B cell (primary cell): ENCODE measurements around the gene RRP1. TPM values are rescaled to one million over a fixed set of nuclear protein-coding genes. Genes with fewer than 3 reads are reported as not detected.

Experiments used
- ATAC-seq: fragments of 200-7000 bp; cut with Tn5 transposase; one replicate; pipeline ENCODE4 v1.10.0; 2021; ENCODE audit warnings: low read depth, mild to moderate bottlenecking, moderate number of reproducible peaks, moderate library complexity
- CTCF ChIA-PET: fragments of 350-600 bp; sonication (Branson Sonifier 250); formaldehyde crosslinking; loops from one replicate; lab custom pipeline; 2021; ENCODE audit warnings: antibody characterized with exemption, inconsistent platforms; lab: Charles Lee
- POLR2A ChIA-PET: fragments of 350-600 bp; sonication (Branson Sonifier 250); formaldehyde crosslinking; loops from one replicate; lab custom pipeline; 2021; ENCODE audit warnings: antibody characterized with exemption; lab: Charles Lee
- DNase-seq: peaks from one replicate; pipeline ENCODE4 v3.0.0; 2013
- H2AFZ ChIP-seq: 2 replicates; pipeline ENCODE4 v1.6.1; 2012; ENCODE audit warnings: mild to moderate bottlenecking, low read depth, low read length; ENCODE audit not compliant: insufficient read depth, poor library complexity, severe bottlenecking
- H3K27ac ChIP-seq, 2 donors: 1 replicate in 1 of 2; 2 replicates in 1 of 2; pipeline ENCODE4 v1.5.1; 2012 to 2013; ENCODE audit warnings: low read length in 2 of 2, mild to moderate bottlenecking in 2 of 2, moderate library complexity in 1 of 2
- H3K27me3 ChIP-seq, 4 experiments: fragments of 200-600 bp in 1 of 4; sonication (generic) in 1 of 4; replicated peaks in 1 of 4; 1 replicate in 2 of 4; 2 replicates in 2 of 4; pipeline versions ENCODE4 v1.6.1 to v1.7.0; 2013 to 2016; ENCODE audit warnings: low read length in 3 of 4, mild to moderate bottlenecking in 2 of 4, mixed read lengths in 1 of 4, moderate library complexity in 1 of 4; ENCODE audit not compliant: insufficient read depth in 4 of 4, control insufficient read depth in 3 of 4; ENCODE audit errors: control extremely low read depth in 1 of 4
- H3K36me3 ChIP-seq, 2 experiments: replicated peaks in 1 of 2; 1 replicate in 1 of 2; 2 replicates in 1 of 2; pipeline versions ENCODE4 v1.6.1 to v1.7.1; 2013; ENCODE audit warnings: low read length in 1 of 2; ENCODE audit not compliant: insufficient read depth in 2 of 2, control insufficient read depth in 1 of 2; ENCODE audit errors: control extremely low read depth in 1 of 2, extremely low read depth in 1 of 2
- H3K4me1 ChIP-seq, 2 donors: fragments of 200-600 bp in 1 of 2; sonication (generic) in 1 of 2; 1 replicate in 1 of 2; 2 replicates in 1 of 2; pipeline versions ENCODE4 v1.5.1 to v1.6.1; 2013 to 2017; ENCODE audit warnings: low read length in 2 of 2; ENCODE audit not compliant: control insufficient read depth in 2 of 2, insufficient read depth in 2 of 2
- H3K4me2 ChIP-seq: replicated peaks from 2 replicates; pipeline ENCODE3; 2012; ENCODE audit warnings: mild to moderate bottlenecking, low read depth, low read length; ENCODE audit not compliant: poor library complexity, severe bottlenecking
- H3K4me3 ChIP-seq, 5 experiments: fragments of 200-600 bp in 1 of 5; sonication (generic) in 1 of 5; 1 replicate in 3 of 5; 2 replicates in 2 of 5; pipeline versions ENCODE4 v1.5.1 to v1.7.0; 2011 to 2016; ENCODE audit warnings: low read length in 4 of 5, mild to moderate bottlenecking in 4 of 5, low read depth in 2 of 5, control low read depth in 1 of 5, moderate library complexity in 1 of 5; ENCODE audit not compliant: insufficient read depth in 1 of 5; ENCODE audit errors: control extremely low read depth in 1 of 5, extremely low read depth in 1 of 5
- H3K79me2 ChIP-seq: fragments of 200-600 bp; sonication (generic); one replicate; pipeline ENCODE4 v1.6.0; 2016; ENCODE audit warnings: low read length; ENCODE audit not compliant: control insufficient read depth, insufficient read depth
- H3K9ac ChIP-seq: fragments of 200-600 bp; sonication (generic); 2 replicates; pipeline ENCODE4 v1.6.1; 2017; ENCODE audit warnings: mild to moderate bottlenecking, low read length, moderate library complexity
- H3K9me3 ChIP-seq, 3 donors: one replicate each; pipeline versions ENCODE4 v1.6.1 to v1.7.1; 2013; ENCODE audit warnings: low read length in 2 of 3; ENCODE audit not compliant: control insufficient read depth in 2 of 3, insufficient read depth in 1 of 3; ENCODE audit errors: control extremely low read depth in 1 of 3
- H4K20me1 ChIP-seq: 2 replicates; pipeline ENCODE4 v1.6.0; 2012; ENCODE audit warnings: mild to moderate bottlenecking, low read length; ENCODE audit not compliant: insufficient read depth, control insufficient read depth, poor library complexity, severe bottlenecking
- H3K27ac Mint-ChIP-seq: one replicate; pipeline ENCODE4 v1.8.0; 2021; ENCODE audit warnings: mixed read lengths
- H3K27me3 Mint-ChIP-seq: one replicate; pipeline ENCODE4 v1.8.0; 2021; ENCODE audit warnings: mixed read lengths
- H3K4me1 Mint-ChIP-seq: one replicate; pipeline ENCODE4 v1.8.0; 2021; ENCODE audit warnings: mixed read lengths
- H3K4me3 Mint-ChIP-seq: one replicate; pipeline ENCODE4 v1.8.0; 2021; ENCODE audit warnings: mixed read lengths
- H3K9me3 Mint-ChIP-seq: one replicate; pipeline ENCODE4 v1.8.0; 2022; ENCODE audit warnings: mixed read lengths; ENCODE audit not compliant: insufficient read depth
- EZH2 ChIP-seq: IDR thresholded peaks from 2 replicates; pipeline ENCODE4 v1.6.1; 2012; ENCODE audit warnings: borderline replicate concordance, low read depth, mild to moderate bottlenecking, moderate library complexity, low read length; ENCODE audit not compliant: insufficient read depth, poor library complexity, severe bottlenecking
- WGBS: methylation state at CpG from one replicate; pipeline ENCODE4 v1.1.5; 2013; ENCODE audit warnings: missing lambda C conversion rate; ENCODE audit not compliant: insufficient coverage; 5-methylcytosine and 5-hydroxymethylcytosine counted together
- intact Hi-C: fragments of 100-400 bp; cut with micrococcal nuclease; formaldehyde crosslinking; loops from one replicate; pipeline ENCODE4 v1.10.0; 2022
- polyA plus RNA-seq: library from polyadenylated mRNA; depleted of rRNA; stranded (reverse); fragments of >200 nt; gene quantifications from 2 replicates; pipeline ENCODE4 v1.2.3, GENCODE V29; 2012
- total RNA-seq, 2 donors: library from RNA; stranded (reverse); fragments of 120-200 nt in 1 of 2; gene quantifications; 1 replicate in 1 of 2; 2 replicates in 1 of 2; pipeline versions ENCODE4 v1.2.3 to v1.2.4, GENCODE V29; 2013 to 2022
- TF ChIP-seq, protein P1 (sequence below): fragments of 200-600 bp; IDR thresholded peaks from one replicate; pipeline ENCODE4 v1.8.0; 2022; ENCODE audit warnings: antibody characterized with exemption, mild to moderate bottlenecking

RRP1 gene
- total and polyA plus RNA-seq, 2 donors (not counting 1 experiment from before 2014, with no cell fraction given) = 9.6 to 27.8 TPM

DNA sequence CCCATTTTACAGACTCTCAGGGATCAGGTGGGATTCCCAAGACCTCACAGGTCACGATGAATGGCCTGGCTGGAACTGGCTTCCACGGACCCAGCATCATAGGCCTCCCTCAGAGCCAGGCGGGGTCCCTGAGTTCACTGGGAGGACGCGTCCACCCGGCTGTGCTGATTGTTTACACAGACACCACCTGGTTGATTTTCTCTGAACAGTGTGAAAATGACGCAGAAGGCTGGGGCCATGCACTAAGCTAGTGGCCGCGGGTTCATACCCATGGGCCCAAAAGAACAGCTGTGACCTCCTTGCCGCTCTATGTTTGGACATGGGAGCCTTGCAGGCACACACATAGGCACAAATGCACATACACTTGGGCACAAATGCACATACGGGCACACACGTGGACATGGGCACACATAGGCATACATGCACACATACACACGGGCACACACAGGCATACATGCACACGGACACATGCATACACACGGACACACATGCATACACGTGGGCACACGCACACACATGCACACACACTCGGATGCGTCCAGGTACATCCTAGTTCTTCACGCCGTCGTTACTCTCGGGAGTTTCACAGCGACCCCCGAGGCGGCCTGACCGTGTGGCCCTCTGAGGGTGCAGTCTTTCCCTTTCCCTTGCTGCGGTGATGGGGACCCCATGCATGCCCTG lies 36.5 kb upstream of the RRP1 start:
- Mint-ChIP-seq H3K9me3 (no peaks in the 10 kb centered on the region), H3K4me3 (no peak overlapping the region), H3K4me1 (no peaks in the 10 kb centered on the region), H3K27me3 (no peaks in the 10 kb centered on the region), H3K27ac (no peak overlapping the region)
- Histone ChIP-seq H3K79me2 (no peaks in the 10 kb centered on the region), H3K36me3 (peaks cover 0 to 34% of the 10 kb centered on the region in 2 experiments), H3K4me2 (no peak overlapping the region), H3K9me3 (peaks cover 0 to 8% (median 0%) of the 10 kb centered on the region in 3 donors), H2AFZ (no peak overlapping the region), H3K27me3 (no peaks in the 10 kb centered on the region), H4K20me1 (no peaks in the 10 kb centered on the region), H3K4me3 (no peak overlapping the region), H3K4me1 (no peaks in the 10 kb centered on the region), H3K27ac (no peak overlapping the region), H3K9ac (no peak overlapping the region)
- TF ChIP-seq, protein P1, sequence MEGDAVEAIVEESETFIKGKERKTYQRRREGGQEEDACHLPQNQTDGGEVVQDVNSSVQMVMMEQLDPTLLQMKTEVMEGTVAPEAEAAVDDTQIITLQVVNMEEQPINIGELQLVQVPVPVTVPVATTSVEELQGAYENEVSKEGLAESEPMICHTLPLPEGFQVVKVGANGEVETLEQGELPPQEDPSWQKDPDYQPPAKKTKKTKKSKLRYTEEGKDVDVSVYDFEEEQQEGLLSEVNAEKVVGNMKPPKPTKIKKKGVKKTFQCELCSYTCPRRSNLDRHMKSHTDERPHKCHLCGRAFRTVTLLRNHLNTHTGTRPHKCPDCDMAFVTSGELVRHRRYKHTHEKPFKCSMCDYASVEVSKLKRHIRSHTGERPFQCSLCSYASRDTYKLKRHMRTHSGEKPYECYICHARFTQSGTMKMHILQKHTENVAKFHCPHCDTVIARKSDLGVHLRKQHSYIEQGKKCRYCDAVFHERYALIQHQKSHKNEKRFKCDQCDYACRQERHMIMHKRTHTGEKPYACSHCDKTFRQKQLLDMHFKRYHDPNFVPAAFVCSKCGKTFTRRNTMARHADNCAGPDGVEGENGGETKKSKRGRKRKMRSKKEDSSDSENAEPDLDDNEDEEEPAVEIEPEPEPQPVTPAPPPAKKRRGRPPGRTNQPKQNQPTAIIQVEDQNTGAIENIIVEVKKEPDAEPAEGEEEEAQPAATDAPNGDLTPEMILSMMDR = no peak
- TF ChIP-seq EZH2 = no peak
- ATAC-seq (no peak), DNase-seq (no peak)
- POLR2A ChIA-PET = no interaction called here
- 98% methylated on average over 28 of the region's 28 CpGs for WGBS
- intact Hi-C loops = no loop called here
- CTCF ChIA-PET = no interaction called here

DNA sequence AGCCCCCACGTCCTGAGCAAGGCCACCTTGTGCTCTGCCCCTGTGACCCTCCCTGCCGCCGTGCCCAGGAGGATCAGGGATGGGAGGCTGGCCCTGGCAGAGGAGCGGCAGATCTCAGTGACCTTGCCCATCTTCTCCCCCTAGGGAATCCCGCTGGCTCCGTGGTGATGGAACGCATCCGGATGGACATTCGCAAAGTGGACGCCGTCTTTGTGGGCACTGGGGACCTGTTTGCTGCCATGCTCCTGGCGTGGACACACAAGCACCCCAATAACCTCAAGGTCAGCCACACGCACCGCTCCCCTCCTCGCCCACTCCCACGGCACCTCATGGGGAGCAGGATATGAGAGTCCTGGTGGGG lies 36.0 kb upstream of the RRP1 start:
- ATAC-seq (no peak), DNase-seq (no peak)
- Histone ChIP-seq H3K4me1 (no peaks in the 10 kb centered on the region), H3K27ac (no peak overlapping the region), H3K36me3 (peaks cover 0 to 34% of the 10 kb centered on the region in 2 experiments), H3K4me3 (no peak overlapping the region), H3K9ac (no peak overlapping the region), H4K20me1 (no peaks in the 10 kb centered on the region), H3K4me2 (no peak overlapping the region), H3K79me2 (no peaks in the 10 kb centered on the region), H3K9me3 (peaks cover 0 to 8% (median 0%) of the 10 kb centered on the region in 3 donors), H2AFZ (no peak overlapping the region), H3K27me3 (no peaks in the 10 kb centered on the region)
- intact Hi-C loops = no loop called here
- no peaks in the 10 kb centered on the region for H3K4me1 Mint-ChIP-seq
- CTCF ChIA-PET = no interaction called here
- H3K27me3 Mint-ChIP-seq = no peaks in the 10 kb centered on the region
- 99% methylated on average over 16 of the region's 16 CpGs for WGBS
- H3K4me3 Mint-ChIP-seq = no peak overlapping the region
- no peak overlapping the region for H3K27ac Mint-ChIP-seq
- H3K9me3 Mint-ChIP-seq = no peaks in the 10 kb centered on the region
- POLR2A ChIA-PET = no interaction called here
- TF ChIP-seq, protein P1 = no peak
- TF ChIP-seq EZH2 = no peak
